ENCODE results near the gene ITIH6.

ITIH6 gene

GRCh38 chrX:54821310-54821709 lies 23.3 kb upstream of the ITIH6 start:
- Histone ChIP-seq H3K9me3 (ENCODE audit: control insufficient read depth, insufficient read depth, low read length) (no peaks in the 10 kb centered on the region), H3K27me3 (ENCODE audit: control insufficient read depth, insufficient read depth, low read length) (no peaks in the 10 kb centered on the region), H3K4me1 (ENCODE audit: control insufficient read depth, insufficient read depth, low read length) (no peaks in the 10 kb centered on the region), H3K4me3 (ENCODE audit: low read depth, low read length) (no peak overlapping the region), H3K9ac (ENCODE audit: low read depth, low read length) (no peak overlapping the region), H3K36me3 (ENCODE audit: control insufficient read depth, insufficient read depth, low read length) (no peaks in the 10 kb centered on the region)

- no peaks in the 10 kb centered on the region for H3K9me3 ChIP-seq (ENCODE audit: control insufficient read depth, insufficient read depth, low read length)
- H3K27me3 ChIP-seq (ENCODE audit: control insufficient read depth, insufficient read depth, low read length), result no peaks in the 10 kb centered on the region
- H3K9ac ChIP-seq (ENCODE audit: low read depth, low read length), result no peak overlapping the region
- H3K36me3 ChIP-seq (ENCODE audit: control insufficient read depth, insufficient read depth, low read length), result no peaks in the 10 kb centered on the region
- no peaks in the 10 kb centered on the region for H3K4me1 ChIP-seq (ENCODE audit: control insufficient read depth, insufficient read depth, low read length)
- no peak overlapping the region for H3K4me3 ChIP-seq (ENCODE audit: low read depth, low read length)
Observed at GRCh38 chrX:54820737-54821136, 22.7 kb upstream of the ITIH6 start.

GRCh38 chrX:54819201-54819600 lies 21.1 kb upstream of the ITIH6 start:
- no peak overlapping the region for H3K4me3 ChIP-seq (ENCODE audit: low read depth, low read length)

GRCh38 chrX:54818221-54818620 lies 20.2 kb upstream of the ITIH6 start:
- H3K27me3 ChIP-seq (ENCODE audit: control insufficient read depth, insufficient read depth, low read length), result no peaks in the 10 kb centered on the region
- H3K4me1 ChIP-seq (ENCODE audit: control insufficient read depth, insufficient read depth, low read length), result no peaks in the 10 kb centered on the region
- peaks cover 10% of the 10 kb centered on the region for H3K36me3 ChIP-seq (ENCODE audit: control insufficient read depth, insufficient read depth, low read length)
- H3K9me3 ChIP-seq (ENCODE audit: control insufficient read depth, insufficient read depth, low read length), result no peaks in the 10 kb centered on the region
- H3K4me3 ChIP-seq (ENCODE audit: low read depth, low read length), result no peak overlapping the region
- no peak overlapping the region for H3K9ac ChIP-seq (ENCODE audit: low read depth, low read length)

More at GRCh38 chrX:54819201-54819600, 21.1 kb upstream of the ITIH6 start:
- no peaks in the 10 kb centered on the region for H3K9me3 ChIP-seq (ENCODE audit: control insufficient read depth, insufficient read depth, low read length)
- peaks cover 10% of the 10 kb centered on the region for H3K36me3 ChIP-seq (ENCODE audit: control insufficient read depth, insufficient read depth, low read length)
- no peak overlapping the region for H3K9ac ChIP-seq (ENCODE audit: low read depth, low read length)
- no peaks in the 10 kb centered on the region for H3K27me3 ChIP-seq (ENCODE audit: control insufficient read depth, insufficient read depth, low read length)
- no peaks in the 10 kb centered on the region for H3K4me1 ChIP-seq (ENCODE audit: control insufficient read depth, insufficient read depth, low read length)

- Histone ChIP-seq H3K9me3 (ENCODE audit: control insufficient read depth, insufficient read depth, low read length) (no peaks in the 10 kb centered on the region), H3K27me3 (ENCODE audit: control insufficient read depth, insufficient read depth, low read length) (no peaks in the 10 kb centered on the region), H3K36me3 (ENCODE audit: control insufficient read depth, insufficient read depth, low read length) (peaks cover 10% of the 10 kb centered on the region), H3K4me3 (ENCODE audit: low read depth, low read length) (no peak overlapping the region), H3K4me1 (ENCODE audit: control insufficient read depth, insufficient read depth, low read length) (no peaks in the 10 kb centered on the region), H3K9ac (ENCODE audit: low read depth, low read length) (no peak overlapping the region)
Observed at GRCh38 chrX:54817220-54817820, 19.3 kb upstream of the ITIH6 start.

GRCh38 chrX:54812306-54812705 lies 14.3 kb upstream of the ITIH6 start:
- Histone ChIP-seq H3K9me3 (ENCODE audit: control insufficient read depth, insufficient read depth, low read length) (no peaks in the 10 kb centered on the region), H3K36me3 (ENCODE audit: control insufficient read depth, insufficient read depth, low read length) (peaks cover 28% of the 10 kb centered on the region), H3K9ac (ENCODE audit: low read depth, low read length) (no peak overlapping the region), H3K4me1 (ENCODE audit: control insufficient read depth, insufficient read depth, low read length) (peaks cover 3% of the 10 kb centered on the region), H3K27me3 (ENCODE audit: control insufficient read depth, insufficient read depth, low read length) (no peaks in the 10 kb centered on the region), H3K4me3 (ENCODE audit: low read depth, low read length) (no peak overlapping the region)

GRCh38 chrX:54811301-54811885 lies 13.3 kb upstream of the ITIH6 start:
- Histone ChIP-seq H3K4me1 (ENCODE audit: control insufficient read depth, insufficient read depth, low read length) (peaks cover 3% of the 10 kb centered on the region), H3K9me3 (ENCODE audit: control insufficient read depth, insufficient read depth, low read length) (no peaks in the 10 kb centered on the region), H3K9ac (ENCODE audit: low read depth, low read length) (no peak overlapping the region), H3K36me3 (ENCODE audit: control insufficient read depth, insufficient read depth, low read length) (peaks cover 28% of the 10 kb centered on the region), H3K4me3 (ENCODE audit: low read depth, low read length) (no peak overlapping the region), H3K27me3 (ENCODE audit: control insufficient read depth, insufficient read depth, low read length) (no peaks in the 10 kb centered on the region)

- peaks cover 27% of the 10 kb centered on the region for H3K36me3 ChIP-seq (ENCODE audit: control insufficient read depth, insufficient read depth, low read length)
- no peak overlapping the region for H3K9ac ChIP-seq (ENCODE audit: low read depth, low read length)
- H3K4me3 ChIP-seq (ENCODE audit: low read depth, low read length), result no peak overlapping the region
- H3K9me3 ChIP-seq (ENCODE audit: control insufficient read depth, insufficient read depth, low read length), result no peaks in the 10 kb centered on the region
- peaks cover 3% of the 10 kb centered on the region for H3K4me1 ChIP-seq (ENCODE audit: control insufficient read depth, insufficient read depth, low read length)
- no peaks in the 10 kb centered on the region for H3K27me3 ChIP-seq (ENCODE audit: control insufficient read depth, insufficient read depth, low read length)
Observed at GRCh38 chrX:54810532-54810931, 12.5 kb upstream of the ITIH6 start.

GRCh38 chrX:54808605-54809483 lies 10.8 kb upstream of the ITIH6 start:
- H3K4me1 ChIP-seq (ENCODE audit: control insufficient read depth, insufficient read depth, low read length), result peaks cover 3% of the 10 kb centered on the region
- H3K4me3 ChIP-seq (ENCODE audit: low read depth, low read length), result peak overlapping the region; percentile 76
- no peaks in the 10 kb centered on the region for H3K27me3 ChIP-seq (ENCODE audit: control insufficient read depth, insufficient read depth, low read length)
- peaks cover 18% of the 10 kb centered on the region for H3K36me3 ChIP-seq (ENCODE audit: control insufficient read depth, insufficient read depth, low read length)
- peak overlapping the region; percentile 79 for H3K9ac ChIP-seq (ENCODE audit: low read depth, low read length)
- no peaks in the 10 kb centered on the region for H3K9me3 ChIP-seq (ENCODE audit: control insufficient read depth, insufficient read depth, low read length)

- peaks cover 18% of the 10 kb centered on the region for H3K36me3 ChIP-seq (ENCODE audit: control insufficient read depth, insufficient read depth, low read length)
- H3K4me3 ChIP-seq (ENCODE audit: low read depth, low read length), result peak overlapping the region; percentile 76
- no peak overlapping the region for H3K9ac ChIP-seq (ENCODE audit: low read depth, low read length)
- H3K4me1 ChIP-seq (ENCODE audit: control insufficient read depth, insufficient read depth, low read length), result peaks cover 3% of the 10 kb centered on the region
- no peaks in the 10 kb centered on the region for H3K9me3 ChIP-seq (ENCODE audit: control insufficient read depth, insufficient read depth, low read length)
- no peaks in the 10 kb centered on the region for H3K27me3 ChIP-seq (ENCODE audit: control insufficient read depth, insufficient read depth, low read length)
Observed at GRCh38 chrX:54808109-54808604, 10.1 kb upstream of the ITIH6 start.

- no peaks in the 10 kb centered on the region for H3K27me3 ChIP-seq (ENCODE audit: control insufficient read depth, insufficient read depth, low read length)
- peak within 1 kb of the TSS; percentile 76 for H3K4me3 ChIP-seq (ENCODE audit: low read depth, low read length)
- peaks cover 3% of the 10 kb centered on the region for H3K4me1 ChIP-seq (ENCODE audit: control insufficient read depth, insufficient read depth, low read length)
- H3K9ac ChIP-seq (ENCODE audit: low read depth, low read length), result no peak within 1 kb of the TSS
- H3K36me3 ChIP-seq (ENCODE audit: control insufficient read depth, insufficient read depth, low read length), result peaks cover 18% of the 10 kb centered on the region
- H3K9me3 ChIP-seq (ENCODE audit: control insufficient read depth, insufficient read depth, low read length), result no peaks in the 10 kb centered on the region
Observed at GRCh38 chrX:54807524-54808108, 9.6 kb upstream of the ITIH6 start, which contains the start of gene MAGED2. Gene MAGED2 (plus strand): TSS chrX:54807745. CDS start chrX:54809332, 1,587 bp downstream.

Data from iPS-15b (cell line).